ENCODE measurements around the gene GP1BA.
A peak's percentile ranks its signal among the peaks of the same experiment; 100 is the strongest.

The GP1BA gene

GRCh38 chr17:4931963-4932362 lies at the start of gene GP1BA:
TSS of gene GP1BA (plus strand) at chr17:4932277. CDS start at chr17:4932605, 328 bp downstream.
- DNase-seq (ENCODE audit: low read depth) = no peak

- no peak for DNase-seq (ENCODE audit: low read depth)
These were observed 47.6 kb upstream of the GP1BA start for GRCh38 chr17:4884489-4884888.

- no peak for DNase-seq (ENCODE audit: low read depth)
These were observed 45.2 kb upstream of the GP1BA start for GRCh38 chr17:4886830-4887229.

GRCh38 chr17:4887581-4887980 lies 44.5 kb upstream of the GP1BA start:
- DNase-seq (ENCODE audit: low read depth) = no peak

- no peak for DNase-seq (ENCODE audit: low read depth)
These were observed 40.4 kb upstream of the GP1BA start for GRCh38 chr17:4891411-4892410.

- DNase-seq (ENCODE audit: low read depth) = no peak
These were observed 39.4 kb upstream of the GP1BA start for GRCh38 chr17:4892499-4893221.

GRCh38 chr17:4893272-4893671 lies 38.8 kb upstream of the GP1BA start:
- no peak for DNase-seq (ENCODE audit: low read depth)

- DNase-seq (ENCODE audit: low read depth) = no peak
These were observed 38.1 kb upstream of the GP1BA start for GRCh38 chr17:4893721-4894560.

GRCh38 chr17:4895121-4895520 lies 37.0 kb upstream of the GP1BA start:
- DNase-seq (ENCODE audit: low read depth) = no peak

GRCh38 chr17:4895657-4896331 lies 36.3 kb upstream of the GP1BA start:
- no peak for DNase-seq (ENCODE audit: low read depth)

- no peak for DNase-seq (ENCODE audit: low read depth)
These were observed 35.5 kb upstream of the GP1BA start for GRCh38 chr17:4896332-4897197.

- no peak for DNase-seq (ENCODE audit: low read depth)
These were observed 34.8 kb upstream of the GP1BA start for GRCh38 chr17:4897198-4897687.

- DNase-seq (ENCODE audit: low read depth) = no peak
These were observed 34.3 kb upstream of the GP1BA start for GRCh38 chr17:4897785-4898184.

GRCh38 chr17:4898351-4898750 lies 33.7 kb upstream of the GP1BA start:
- DNase-seq (ENCODE audit: low read depth) = no peak

GRCh38 chr17:4898927-4899326 lies 33.1 kb upstream of the GP1BA start:
- no peak for DNase-seq (ENCODE audit: low read depth)

- DNase-seq (ENCODE audit: low read depth) = peak; percentile 36
These were observed 32.5 kb upstream of the GP1BA start, which contains the start of gene C17orf107 for GRCh38 chr17:4899341-4900230. TSS of gene C17orf107 (plus strand) at chr17:4899536. CDS start at chr17:4899763, 227 bp downstream.

GRCh38 chr17:4900231-4901107 lies 31.6 kb upstream of the GP1BA start:
- DNase-seq (ENCODE audit: low read depth) = no peak

- no peak for DNase-seq (ENCODE audit: low read depth)
These were observed 30.9 kb upstream of the GP1BA start for GRCh38 chr17:4901108-4901647.

Data from stromal cell of bone marrow (primary cell).